Measurements from ENCODE around the gene GIMAP8.

GRCh38 chr7:150468241-150468640, 17.8 kb downstream of the GIMAP8 start:
- TF ChIP-seq CTCF (IDR thresholded peaks at IDR 0.05; ENCODE audit: control extremely low read depth in 1 of 3, insufficient read depth in 1 of 3, low read depth in 1 of 3, low read length in 3 of 3) (no peak), USF2 (IDR thresholded peaks at IDR 0.05; ENCODE audit: low read length) (no peak), E2F6 (IDR thresholded peaks at IDR 0.05) (no peak), EZH2 (IDR thresholded peaks at IDR 0.05; ENCODE audit: low read depth, low read length, severe bottlenecking) (no peak), TEAD4 (IDR thresholded peaks at IDR 0.05; ENCODE audit: low read depth, low read length) (no peak), RBBP5 (IDR thresholded peaks at IDR 0.05; ENCODE audit: borderline replicate concordance, low read depth, low read length) (no peak), RNF2 (IDR thresholded peaks at IDR 0.05; ENCODE audit: borderline replicate concordance, low read depth, low read length, missing control alignments, poor library complexity, severe bottlenecking) (no peak)

Measured in H1 (cell line).